A549 (cell line): ENCODE results near the gene ETF1.

Source experiments
- CHD2 ChIP-seq: fragments of 150-350 bp; IDR thresholded peaks from 2 replicates; pipeline ENCODE4 v1.6.1; 2014; ENCODE audit warnings: low read length; ENCODE audit not compliant: partially characterized antibody
- CTCF ChIP-seq: fragments of >200 bp; sonication (Bioruptor Twin); formaldehyde crosslinking; IDR thresholded peaks from 3 replicates; pipeline ENCODE4 v1.5.1; 2016
- RFX5 ChIP-seq: fragments of 450-650 bp; IDR thresholded peaks from 2 replicates; pipeline ENCODE4 v1.7.1; 2014; ENCODE audit warnings: antibody characterized with exemption, mild to moderate bottlenecking, moderate library complexity

- TF ChIP-seq CHD2 (no peak), CTCF (no peak), RFX5 (no peak)
Measured at GRCh38 chr5:138541511-138542179, 1.4 kb downstream of the ETF1 start.
